ENCODE results near the gene CFAP70.
"Not testable (repeated sequence)": the region's sequence is repeated elsewhere in the genome, so short reads cannot be mapped to it uniquely, and the experiment has no call there.

CFAP70 gene

GRCh38 chr10:73338801-73339368 lies 19.8 kb downstream of the CFAP70 start:
- DNase-seq = no peak

- DNase-seq = no peak
These were observed 25.5 kb downstream of the CFAP70 start for GRCh38 chr10:73333202-73333601.

- DNase-seq = no peak
These were observed 26.3 kb downstream of the CFAP70 start for GRCh38 chr10:73332379-73332778.

DNA sequence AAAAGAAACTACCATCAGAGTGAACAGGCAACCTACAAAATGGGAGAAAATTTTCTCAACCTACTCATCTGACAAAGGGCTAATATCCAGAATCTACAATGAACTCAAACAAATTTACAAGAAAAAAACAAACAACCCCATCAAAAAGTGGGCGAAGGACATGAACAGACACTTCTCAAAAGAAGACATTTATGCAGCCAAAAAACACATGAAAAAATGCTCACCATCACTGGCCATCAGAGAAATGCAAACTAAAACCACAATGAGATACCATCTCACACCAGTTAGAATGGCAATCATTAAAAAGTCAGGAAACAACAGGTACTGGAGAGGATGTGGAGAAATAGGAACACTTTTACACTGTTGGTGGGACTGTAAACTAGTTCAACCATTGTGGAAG lies 30.1 kb downstream of the CFAP70 start:
- DNase-seq = not testable (repeated sequence)

DNA sequence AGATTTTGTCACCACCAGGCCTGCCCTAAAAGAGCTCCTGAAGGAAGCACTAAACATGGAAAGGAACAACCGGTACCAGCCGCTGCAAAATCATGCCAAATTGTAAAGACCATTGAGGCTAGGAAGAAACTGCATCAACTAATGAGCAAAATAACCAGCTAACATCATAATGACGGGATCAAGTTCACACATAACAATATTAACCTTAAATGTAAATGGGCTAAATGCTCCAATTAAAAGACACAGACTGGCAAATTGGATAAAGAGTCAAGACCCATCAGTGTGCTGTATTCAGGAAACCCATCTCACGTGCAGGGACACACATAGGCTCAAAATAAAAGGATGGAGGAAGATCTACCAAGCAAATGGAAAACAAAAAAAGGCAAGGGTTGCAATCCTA lies 33.4 kb downstream of the CFAP70 start:
- DNase-seq = not testable (repeated sequence)

DNA sequence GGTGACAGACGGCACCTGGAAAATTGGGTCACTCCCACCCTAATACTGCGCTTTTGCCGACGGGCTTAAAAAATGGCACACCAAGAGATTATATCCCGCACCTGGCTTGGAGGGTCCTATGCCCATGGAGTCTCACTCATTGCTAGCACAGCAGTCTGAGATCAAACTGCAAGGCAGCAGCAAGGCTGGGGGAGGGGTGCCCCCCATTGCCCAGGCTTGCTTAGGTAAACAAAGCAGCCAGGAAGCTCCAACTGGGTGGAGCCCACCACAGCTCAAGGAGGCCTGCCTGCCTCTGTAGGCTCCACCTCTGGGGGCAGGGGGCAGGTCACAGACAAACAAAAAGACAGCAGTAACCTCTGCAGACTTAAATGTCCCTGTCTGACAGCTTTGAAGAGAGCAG lies 35.1 kb downstream of the CFAP70 start:
- DNase-seq = not testable (repeated sequence)

- no peak for DNase-seq
These were observed 48.2 kb downstream of the CFAP70 start for GRCh38 chr10:73310475-73310874.

DNA sequence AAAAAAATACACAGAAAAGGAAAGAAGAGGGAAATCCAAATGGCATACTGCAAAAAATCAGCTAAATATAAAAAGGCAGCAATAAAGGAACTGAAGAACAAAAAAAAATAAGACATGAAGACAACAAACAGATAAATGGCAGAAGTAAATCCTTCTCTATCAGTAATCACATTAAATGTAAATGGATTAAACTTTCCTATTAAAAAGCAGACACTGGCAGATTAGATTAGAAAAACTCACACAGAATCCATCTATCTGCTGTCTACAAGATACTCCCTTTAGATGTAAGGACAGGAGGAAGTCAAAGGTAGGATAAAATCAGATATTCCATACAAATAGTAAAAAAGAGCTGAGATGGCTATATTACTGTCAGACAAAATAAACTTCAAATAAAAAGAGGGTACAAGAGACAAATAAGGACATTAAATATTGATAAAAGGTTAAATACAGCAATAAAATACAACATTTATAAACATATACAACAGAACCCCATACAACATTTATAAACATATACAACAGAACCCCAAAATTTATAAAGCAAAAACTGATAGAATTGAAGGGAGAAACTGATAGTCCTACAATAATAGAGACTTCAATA lies 51.4 kb downstream of the CFAP70 start:
- DNase-seq = no peak

- DNase-seq = no peak
These were observed 52.4 kb downstream of the CFAP70 start for GRCh38 chr10:73306171-73306708.

- no peak for DNase-seq
These were observed 61.7 kb downstream of the CFAP70 start for GRCh38 chr10:73296946-73297345.

DNA sequence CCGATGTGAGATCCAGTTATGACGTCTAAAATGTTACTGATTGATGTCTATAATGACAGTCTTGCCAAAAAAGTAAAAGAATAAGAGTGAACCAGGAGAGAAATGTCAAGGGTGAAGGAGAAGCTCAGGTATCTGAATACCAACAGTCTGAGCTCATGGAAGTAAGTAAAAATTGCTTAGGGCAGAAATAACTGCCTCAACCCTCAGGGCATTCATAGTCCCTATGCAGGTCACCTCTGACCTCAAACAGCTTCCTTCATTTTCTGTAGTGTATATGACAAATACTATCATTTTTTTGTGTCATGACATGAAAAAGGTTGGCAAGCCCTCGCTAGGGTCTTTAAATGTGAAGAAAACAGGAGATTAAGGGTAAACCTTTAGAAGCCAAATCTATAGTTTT lies 65.2 kb downstream of the CFAP70 start:
- DNase-seq = no peak

- no peak for DNase-seq
These were observed 68.7 kb downstream of the CFAP70 start for GRCh38 chr10:73289958-73290357.

- DNase-seq = no peak
These were observed 71.2 kb downstream of the CFAP70 start for GRCh38 chr10:73287441-73287840.

DNA sequence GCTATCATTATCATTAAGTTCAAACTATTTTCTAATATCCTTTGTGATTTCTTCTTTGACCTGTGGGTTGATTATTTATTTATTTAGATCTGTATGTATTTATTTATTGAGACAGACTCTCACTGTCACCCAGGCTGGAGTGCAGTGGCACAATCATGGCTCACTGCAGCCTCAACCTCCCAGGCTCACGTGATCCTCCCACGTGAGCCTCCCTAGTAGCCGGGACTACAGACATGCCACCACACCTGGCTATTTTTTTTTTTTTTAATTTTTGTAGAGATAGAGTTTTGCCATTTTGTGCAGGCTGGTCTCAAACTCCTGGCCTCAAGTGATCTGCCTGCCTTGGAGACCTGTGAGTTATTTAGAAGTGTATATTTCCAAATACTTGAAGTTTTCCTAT lies 77.6 kb downstream of the CFAP70 start:
- DNase-seq = no peak

- DNase-seq = no peak
These were observed 94.2 kb downstream of the CFAP70 start for GRCh38 chr10:73264423-73264822.

GRCh38 chr10:73263693-73264347 lies 94.8 kb downstream of the CFAP70 start:
- peak; percentile 70 for DNase-seq

- DNase-seq = no peak
These were observed 95.6 kb downstream of the CFAP70 start for GRCh38 chr10:73262880-73263555.

DNA sequence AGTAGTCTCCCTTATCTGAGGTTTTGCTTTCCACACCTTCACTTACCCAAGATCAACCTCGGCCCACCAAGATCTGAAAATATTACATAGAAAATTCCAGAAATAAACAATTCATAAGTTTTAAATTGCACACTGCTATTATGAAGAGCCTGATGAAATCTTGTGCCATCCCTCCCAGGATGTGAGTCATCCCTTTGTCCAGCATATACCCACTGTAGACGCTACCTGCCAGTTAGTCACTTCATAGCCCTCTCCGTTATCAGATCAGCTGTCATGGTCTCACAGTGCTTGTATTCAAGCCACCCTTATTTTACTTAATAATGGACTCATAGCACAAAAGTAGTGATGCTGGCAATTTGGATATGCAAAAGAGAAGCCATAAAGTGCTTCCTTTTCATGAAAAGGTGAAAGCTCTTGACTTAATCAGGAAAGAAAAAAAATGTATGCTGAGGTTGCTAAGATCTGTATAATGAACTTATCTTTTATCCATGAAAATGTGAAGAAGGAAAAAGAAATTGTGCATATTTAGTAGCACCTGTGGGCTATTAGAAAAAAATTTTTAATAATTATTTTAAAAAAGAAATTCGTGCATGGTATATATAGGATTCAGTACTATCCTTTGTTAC lies 96.4 kb downstream of the CFAP70 start:
- DNase-seq = peak; percentile 91

GRCh38 chr10:73261362-73261995 lies 97.2 kb downstream of the CFAP70 start:
- no peak for DNase-seq

- DNase-seq = not testable (repeated sequence)
These were observed 100.1 kb downstream of the CFAP70 start for GRCh38 chr10:73258612-73259011.

DNA sequence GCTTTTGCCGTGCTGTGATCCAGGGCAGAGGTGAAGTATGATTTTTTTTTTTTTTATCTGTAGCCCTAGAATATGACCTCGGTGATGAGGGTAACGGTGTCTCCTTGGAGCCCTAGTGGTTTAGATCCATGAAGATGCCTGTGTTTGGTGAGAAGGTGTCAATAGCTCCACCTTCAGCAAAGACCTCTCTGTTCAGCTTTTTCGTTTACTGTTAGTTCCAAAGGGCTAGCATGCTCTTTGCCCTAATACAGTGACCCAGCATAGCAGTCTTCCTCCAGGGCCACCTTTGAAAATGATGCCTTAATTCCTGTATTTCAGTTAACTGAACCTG lies 105.5 kb downstream of the CFAP70 start:
- no peak for DNase-seq

- peak; percentile 98 for DNase-seq
These were observed 106.0 kb downstream of the CFAP70 start, which contains the start of gene MRPS16 for GRCh38 chr10:73252445-73253224. Gene MRPS16 (minus strand): TSS chr10:73252644. CDS start chr10:73252482, 162 bp downstream.
